HG02943 (cell line): ENCODE measurements around the gene PLCB2.

Experiments
- ATAC-seq: cut with Tn5 transposase; IDR thresholded peaks from one replicate; pipeline ENCODE4 v1.9.1; 2021; ENCODE audit warnings: mild to moderate bottlenecking, low read depth, moderate library complexity; ENCODE audit not compliant: unreplicated experiment

PLCB2 gene

GRCh38 chr15:40239693-40240618 is 67.8 kb downstream of the PLCB2 start:
- no peak for ATAC-seq

GRCh38 chr15:40239404-40239692 is 68.4 kb downstream of the PLCB2 start:
- no peak for ATAC-seq

- no peak for ATAC-seq
These were observed 69.0 kb downstream of the PLCB2 start, which contains the start of gene PAK6 for GRCh38 chr15:40238532-40239403. Gene PAK6 (plus strand): TSS chr15:40239063. CDS start chr15:40264786, 25,723 bp downstream.
